H1 (cell line): Measurements from ENCODE around the gene GPBP1L1. TPM values are rescaled to one million over a fixed set of nuclear protein-coding genes. Genes with fewer than 3 reads are reported as not detected.

ENCODE experiments used
- CTCF ChIA-PET: fragments of 300-600 bp; sonication (Branson Sonifier 250); formaldehyde crosslinking; loops from one replicate; lab custom pipeline; 2021; ENCODE audit not compliant: partially characterized antibody; lab: Charles Lee
- POLR2A ChIA-PET: fragments of 300-600 bp; sonication (Branson Sonifier 250); formaldehyde crosslinking; loops from one replicate; lab custom pipeline; 2021; ENCODE audit warnings: inconsistent platforms; ENCODE audit not compliant: partially characterized antibody; lab: Charles Lee
- DNase-seq, 2 experiments: peaks; one replicate each; pipeline versions ENCODE4 v3.0.0 to v3.0.0-alpha.2; 2010 to 2022; ENCODE audit warnings: low spot score in 2 of 2, low read depth in 1 of 2, mixed read lengths in 1 of 2
- FAIRE-seq: peaks from 2 replicates; lab custom pipeline; 2011; peaks lifted over from hg19 to GRCh38; lab: Jason Lieb, UNC
- H2AFZ ChIP-seq: 2 replicates; pipeline ENCODE4 v1.8.1; 2012; ENCODE audit warnings: low read length, inconsistent platforms
- H2AK5ac ChIP-seq: 2 replicates; pipeline ENCODE4 v1.6.1; 2013; ENCODE audit warnings: low read depth, low read length
- H2BK120ac ChIP-seq: replicated peaks from 2 replicates; pipeline ENCODE3; 2013; ENCODE audit warnings: low read depth, low read length, inconsistent platforms
- H2BK12ac ChIP-seq: 2 replicates; pipeline ENCODE4 v1.6.1; 2013; ENCODE audit warnings: low read depth, low read length
- H2BK15ac ChIP-seq: 2 replicates; pipeline ENCODE4 v1.6.1; 2013; ENCODE audit warnings: low read length
- H2BK20ac ChIP-seq: 2 replicates; pipeline ENCODE4 v1.6.1; 2013; ENCODE audit warnings: low read length
- H2BK5ac ChIP-seq: 2 replicates; pipeline ENCODE4 v1.6.1; 2013; ENCODE audit warnings: low read depth, low read length
- H3K14ac ChIP-seq: 2 replicates; pipeline ENCODE4 v1.6.1; 2013; ENCODE audit warnings: inconsistent platforms; ENCODE audit not compliant: insufficient read length
- H3K18ac ChIP-seq: 2 replicates; pipeline ENCODE4 v1.6.1; 2013; ENCODE audit warnings: low read length; ENCODE audit errors: extremely low read depth
- H3K23ac ChIP-seq: 2 replicates; pipeline ENCODE4 v1.6.1; 2013; ENCODE audit warnings: inconsistent platforms; ENCODE audit not compliant: insufficient read length
- H3K23me2 ChIP-seq: 2 replicates; pipeline ENCODE4 v1.6.1; 2013; ENCODE audit warnings: low read depth, low read length
- H3K27ac ChIP-seq: 2 replicates; pipeline ENCODE4 v1.6.1; 2011; ENCODE audit warnings: low read depth, low read length, inconsistent platforms
- H3K27me3 ChIP-seq, 4 experiments: replicated peaks in 1 of 4; 1 replicate in 1 of 4; 2 replicates in 3 of 4; pipeline versions ENCODE4 v1.6.1 to v1.8.1; 2011 to 2013; ENCODE audit warnings: low read length in 3 of 4, mild to moderate bottlenecking in 3 of 4, inconsistent platforms in 2 of 4, mixed read lengths in 2 of 4, moderate library complexity in 1 of 4; ENCODE audit not compliant: control insufficient read depth in 3 of 4, insufficient read depth in 3 of 4; ENCODE audit errors: extremely low read depth in 1 of 4
- H3K36me3 ChIP-seq, 4 experiments: 2 replicates each; pipeline versions ENCODE4 v1.6.1 to v1.8.1; 2011 to 2013; ENCODE audit warnings: mild to moderate bottlenecking in 4 of 4, low read length in 3 of 4, moderate library complexity in 2 of 4, control low read depth in 1 of 4, inconsistent platforms in 1 of 4; ENCODE audit not compliant: insufficient read depth in 4 of 4, control insufficient read depth in 2 of 4
- H3K4ac ChIP-seq: replicated peaks from 2 replicates; pipeline ENCODE3; 2013; ENCODE audit warnings: low read length, low read depth, mixed read lengths, inconsistent platforms; ENCODE audit not compliant: insufficient read length
- H3K4me1 ChIP-seq, 4 experiments: replicated peaks in 1 of 4; 1 replicate in 1 of 4; 2 replicates in 3 of 4; pipeline versions ENCODE4 v1.6.1 to v1.8.1; 2011 to 2013; ENCODE audit warnings: low read length in 3 of 4, inconsistent platforms in 2 of 4, mixed read lengths in 1 of 4; ENCODE audit not compliant: insufficient read depth in 4 of 4, control insufficient read depth in 3 of 4
- H3K4me2 ChIP-seq, 2 experiments: 2 replicates each; pipeline versions ENCODE4 v1.6.1 to v1.8.1; 2011 to 2013; ENCODE audit warnings: low read depth in 2 of 2, low read length in 2 of 2, control low read depth in 1 of 2, inconsistent platforms in 1 of 2, mild to moderate bottlenecking in 1 of 2; ENCODE audit not compliant: insufficient read depth in 1 of 2
- H3K4me3 ChIP-seq, 4 experiments: fragments of 200-600, 300-600 bp in 1 of 4; sonication (generic), shearing (Covaris generic), sonication (Bioruptor Twin) in 1 of 4; 2 replicates each; pipeline versions ENCODE4 v1.5.1 to v1.8.1; 2011 to 2016; ENCODE audit warnings: low read length in 4 of 4, low read depth in 3 of 4, control low read depth in 2 of 4, inconsistent platforms in 2 of 4, mild to moderate bottlenecking in 2 of 4, mixed read lengths in 1 of 4, moderate library complexity in 1 of 4; ENCODE audit not compliant: insufficient read depth in 2 of 4; ENCODE audit errors: extremely low read depth in 1 of 4
- H3K56ac ChIP-seq: replicated peaks from 2 replicates; pipeline ENCODE3; 2013; ENCODE audit warnings: low read depth, mild to moderate bottlenecking, mixed read lengths, low read length, inconsistent platforms; ENCODE audit not compliant: insufficient read length
- H3K79me1 ChIP-seq: 2 replicates; pipeline ENCODE4 v1.6.1; 2013; ENCODE audit warnings: low read depth, low read length, control low read depth
- H3K79me2 ChIP-seq, 2 experiments: 2 replicates each; pipeline versions ENCODE4 v1.6.1 to v1.8.1; 2012 to 2013; ENCODE audit warnings: low read length in 2 of 2, mild to moderate bottlenecking in 2 of 2, inconsistent platforms in 1 of 2; ENCODE audit not compliant: insufficient read depth in 2 of 2, control insufficient read depth in 1 of 2
- H3K9ac ChIP-seq, 4 experiments: replicated peaks in 1 of 4; 1 replicate in 1 of 4; 2 replicates in 3 of 4; pipeline versions ENCODE4 v1.6.1 to v1.8.1; 2011 to 2013; ENCODE audit warnings: low read depth in 3 of 4, low read length in 3 of 4, control low read depth in 2 of 4, mild to moderate bottlenecking in 2 of 4, moderate library complexity in 2 of 4, inconsistent platforms in 1 of 4; ENCODE audit errors: extremely low read depth in 1 of 4
- H3K9me3 ChIP-seq, 2 experiments: 2 replicates each; pipeline versions ENCODE4 v1.6.1 to v1.8.1; 2012 to 2013; ENCODE audit warnings: mild to moderate bottlenecking in 2 of 2, moderate library complexity in 2 of 2, control low read depth in 1 of 2, inconsistent platforms in 1 of 2, low read depth in 1 of 2, low read length in 1 of 2, mixed read lengths in 1 of 2; ENCODE audit not compliant: insufficient read depth in 2 of 2
- H4K20me1 ChIP-seq, 2 experiments: replicated peaks in 1 of 2; 2 replicates each; pipeline versions ENCODE3 to v1.8.1; 2011 to 2013; ENCODE audit warnings: inconsistent platforms in 2 of 2, low read length in 2 of 2, mild to moderate bottlenecking in 1 of 2; ENCODE audit not compliant: insufficient read depth in 2 of 2, control insufficient read depth in 1 of 2
- H4K5ac ChIP-seq: 2 replicates; pipeline ENCODE4 v1.6.1; 2013; ENCODE audit warnings: low read length, low read depth, mixed read lengths, inconsistent platforms; ENCODE audit not compliant: insufficient read length
- H4K8ac ChIP-seq: 2 replicates; pipeline ENCODE4 v1.8.0; 2013; ENCODE audit warnings: mild to moderate bottlenecking, moderate library complexity, low read length, inconsistent platforms; ENCODE audit not compliant: insufficient read depth; ENCODE audit errors: extremely low read depth
- H4K91ac ChIP-seq: replicated peaks from 2 replicates; pipeline ENCODE3; 2013; ENCODE audit warnings: low read length, mixed read lengths, inconsistent platforms; ENCODE audit not compliant: insufficient read length
- CTBP2 ChIP-seq: IDR thresholded peaks from 2 replicates; pipeline ENCODE4 v1.7.0; 2011; ENCODE audit warnings: borderline replicate concordance, mild to moderate bottlenecking, moderate library complexity, mixed read lengths, low read length; ENCODE audit not compliant: insufficient read depth, insufficient read length
- GABPA ChIP-seq: IDR thresholded peaks from 2 replicates; pipeline ENCODE4 v1.6.1; 2011; ENCODE audit warnings: mild to moderate bottlenecking, low read length, moderate library complexity, borderline replicate concordance; ENCODE audit not compliant: insufficient read depth
- POLR2AphosphoS5 ChIP-seq: IDR thresholded peaks from 2 replicates; pipeline ENCODE4 v1.6.1; 2011; ENCODE audit warnings: low read depth, low read length
- RXRA ChIP-seq: IDR thresholded peaks from 2 replicates; pipeline ENCODE4 v1.6.1; 2011; ENCODE audit warnings: low read depth, mild to moderate bottlenecking, low read length, moderate library complexity; ENCODE audit not compliant: insufficient read depth
- SIRT6 ChIP-seq: IDR thresholded peaks from one replicate; pipeline ENCODE4 v1.7.1; 2012; ENCODE audit warnings: low read length, inconsistent platforms
- SIX5 ChIP-seq: IDR thresholded peaks from 2 replicates; pipeline ENCODE4 v1.6.1; 2011; ENCODE audit warnings: mild to moderate bottlenecking, low read depth, low read length
- TEAD4 ChIP-seq: IDR thresholded peaks from 2 replicates; pipeline ENCODE4 v1.6.1; 2012; ENCODE audit warnings: low read depth, low read length, inconsistent platforms, mixed read lengths
- ZNF274 ChIP-seq: IDR thresholded peaks from 2 replicates; pipeline ENCODE4 v1.7.0; 2012; ENCODE audit warnings: low read length, borderline replicate concordance; ENCODE audit errors: extremely low read depth
- WGBS, 2 experiments: shearing (Covaris generic) in 1 of 2; methylation state at CpG; one replicate each; pipeline versions ENCODE4 v1.1.6 to v1.1.7; 2013 to 2015; ENCODE audit warnings: low lambda C conversion rate in 2 of 2, mixed read lengths in 2 of 2, inconsistent platforms in 1 of 2, low coverage in 1 of 2, missing lambda C conversion rate in 1 of 2; ENCODE audit not compliant: insufficient replicate concordance in 2 of 2, insufficient coverage in 1 of 2, insufficient read length in 1 of 2; ENCODE audit errors: extremely low coverage in 1 of 2, missing lambda C conversion rate in 1 of 2; 5-methylcytosine and 5-hydroxymethylcytosine counted together
- polyA plus RNA-seq, 7 experiments: library from polyadenylated mRNA; depleted of rRNA in 3 of 7; stranded (reverse) in 5 of 7; unstranded in 2 of 7; fragments of >200 nt in 5 of 7; fragments of 200-250 nt in 2 of 7; gene quantifications; 1 replicate in 5 of 7; 2 replicates in 1 of 7; 4 replicates in 1 of 7; pipeline versions ENCODE4 v1.2.1 to v1.2.3, GENCODE V29; 2011 to 2013; ENCODE audit warnings: missing spikeins in 2 of 7, mixed read lengths in 2 of 7
- total RNA-seq: library from RNA; stranded (reverse); fragmentation: NEBNext Ultra II Directional; extraction: Animal tissue kit (Norgen Biotek cat#: 25700); gene quantifications from 2 replicates; pipeline ENCODE4 v1.2.1, GENCODE V29; 2021
- TF ChIP-seq, protein P1 (sequence below): IDR thresholded peaks from 2 replicates; pipeline ENCODE4 v1.6.1; 2011; ENCODE audit warnings: low read length, improper control_type of control experiment
- TF ChIP-seq, protein P2 (sequence below): IDR thresholded peaks from 2 replicates; pipeline ENCODE4 v1.6.1; 2012; ENCODE audit warnings: low read length, inconsistent platforms

Gene GPBP1L1
- total and polyA plus RNA-seq, 2 of the 8 experiments (the other 6 are each of a cell fraction or from before 2014, with no cell fraction given) = 70.1 to 119 TPM

DNA sequence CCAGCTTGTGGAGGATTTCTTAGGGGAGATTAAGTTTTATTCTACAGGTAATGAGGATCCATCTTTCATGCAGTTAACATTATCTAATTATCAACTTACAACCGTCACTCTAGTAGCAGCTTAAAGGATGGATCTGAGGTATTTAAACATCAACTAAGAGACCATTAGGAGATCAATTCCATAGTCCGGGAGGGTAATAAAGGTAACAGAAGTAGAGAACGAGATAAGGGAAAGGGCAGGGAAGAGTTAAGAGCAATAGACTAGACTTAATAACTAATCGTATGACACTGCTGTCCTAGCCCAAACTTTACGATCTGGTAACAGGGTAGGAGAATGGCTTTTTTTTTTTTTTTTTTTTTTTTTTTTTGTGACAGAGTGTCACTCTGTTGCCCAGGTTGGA is 43.0 kb downstream of the GPBP1L1 start:
- Histone ChIP-seq H3K4me3 (no peak overlapping the region), H2AK5ac (no peak overlapping the region), H2BK5ac (no peak overlapping the region), H3K27me3 (no peaks in the 10 kb centered on the region), H3K56ac (no peak overlapping the region), H3K4ac (no peak overlapping the region), H4K8ac (no peak overlapping the region), H3K27ac (no peak overlapping the region), H2BK20ac (no peak overlapping the region), H3K14ac (no peak overlapping the region), H4K20me1 (peaks cover 0 to 4% of the 10 kb centered on the region in 2 experiments), H3K4me1 (no peaks in the 10 kb centered on the region), H3K23ac (no peak overlapping the region), H2BK120ac (no peak overlapping the region), H2BK12ac (no peak overlapping the region), H3K23me2 (no peaks in the 10 kb centered on the region), H4K91ac (no peak overlapping the region), H3K9me3 (no peaks in the 10 kb centered on the region), H3K4me2 (no peak overlapping the region), H4K5ac (no peak overlapping the region), H2BK15ac (no peak overlapping the region), H2AFZ (no peak overlapping the region), H3K79me1 (no peaks in the 10 kb centered on the region), H3K9ac (no peak overlapping the region), H3K36me3 (peaks cover 16 to 70% (median 35%) of the 10 kb centered on the region in 4 experiments), H3K79me2 (peaks cover 0 to 5% of the 10 kb centered on the region in 2 experiments; a peak in 1 of 4 replicates), H3K18ac (no peak overlapping the region)
- WGBS, 2 experiments = 85% methylated on average over 5 of the region's 5 CpGs; no CpG with 5 or more reads in 1 of the 2 experiments
- no peak for TF ChIP-seq ZNF274
- TF ChIP-seq, protein P1, sequence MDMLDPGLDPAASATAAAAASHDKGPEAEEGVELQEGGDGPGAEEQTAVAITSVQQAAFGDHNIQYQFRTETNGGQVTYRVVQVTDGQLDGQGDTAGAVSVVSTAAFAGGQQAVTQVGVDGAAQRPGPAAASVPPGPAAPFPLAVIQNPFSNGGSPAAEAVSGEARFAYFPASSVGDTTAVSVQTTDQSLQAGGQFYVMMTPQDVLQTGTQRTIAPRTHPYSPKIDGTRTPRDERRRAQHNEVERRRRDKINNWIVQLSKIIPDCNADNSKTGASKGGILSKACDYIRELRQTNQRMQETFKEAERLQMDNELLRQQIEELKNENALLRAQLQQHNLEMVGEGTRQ = no peak
- no peak for TF ChIP-seq SIRT6
- TF ChIP-seq RXRA = no peak
- no peak for TF ChIP-seq CTBP2
- no peak for TF ChIP-seq POLR2AphosphoS5
- no peak for TF ChIP-seq GABPA
- TF ChIP-seq, protein P2, sequence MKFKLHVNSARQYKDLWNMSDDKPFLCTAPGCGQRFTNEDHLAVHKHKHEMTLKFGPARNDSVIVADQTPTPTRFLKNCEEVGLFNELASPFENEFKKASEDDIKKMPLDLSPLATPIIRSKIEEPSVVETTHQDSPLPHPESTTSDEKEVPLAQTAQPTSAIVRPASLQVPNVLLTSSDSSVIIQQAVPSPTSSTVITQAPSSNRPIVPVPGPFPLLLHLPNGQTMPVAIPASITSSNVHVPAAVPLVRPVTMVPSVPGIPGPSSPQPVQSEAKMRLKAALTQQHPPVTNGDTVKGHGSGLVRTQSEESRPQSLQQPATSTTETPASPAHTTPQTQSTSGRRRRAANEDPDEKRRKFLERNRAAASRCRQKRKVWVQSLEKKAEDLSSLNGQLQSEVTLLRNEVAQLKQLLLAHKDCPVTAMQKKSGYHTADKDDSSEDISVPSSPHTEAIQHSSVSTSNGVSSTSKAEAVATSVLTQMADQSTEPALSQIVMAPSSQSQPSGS = no peak
- TF ChIP-seq TEAD4 = no peak
- TF ChIP-seq SIX5 = no peak
- ChIA-PET POLR2A (interaction anchor here (1.6 to 2.3 kb wide), 2 partner anchors 30 to 60 kb away, joined by 3 to 6 read pairs; partner anchors contain the start of gene NASP), CTCF (interaction anchor here (1.0 to 1.4 kb wide), 2 partner anchors 11 to 14 kb away, joined by 3 read pairs; no protein-coding TSS in a partner anchor)
- DNase-seq = no peak
- FAIRE-seq = no peak
